NCI-H446 treated with DMSO at 0.1 percent for 48 hours (cell line): ENCODE measurements around the gene WDSUB1.

Experiments used
- DNase-seq: peaks from one replicate; lab custom pipeline; 2025; lab: John Stamatoyannopoulos, UW

WDSUB1 gene

GRCh38 chr2:159285929-159286708, at the start of gene WDSUB1:
Gene WDSUB1 (minus strand): TSS chr2:159286703. CDS start chr2:159283069, 3,634 bp downstream.
- no peak for DNase-seq

GRCh38 chr2:159326569-159327255, 40.2 kb upstream of the WDSUB1 start:
- DNase-seq, result no peak

GRCh38 chr2:159322419-159322818, 35.9 kb upstream of the WDSUB1 start:
- DNase-seq, result no peak

- DNase-seq, result no peak
Observed at GRCh38 chr2:159317392-159318088, 31.0 kb upstream of the WDSUB1 start.

GRCh38 chr2:159307942-159308341, 21.4 kb upstream of the WDSUB1 start:
- DNase-seq, result no peak

GRCh38 chr2:159300586-159300985, 14.1 kb upstream of the WDSUB1 start:
- DNase-seq, result no peak

GRCh38 chr2:159298967-159299366, 12.5 kb upstream of the WDSUB1 start:
- no peak for DNase-seq

- no peak for DNase-seq
Observed at GRCh38 chr2:159297042-159297707, 10.7 kb upstream of the WDSUB1 start.

GRCh38 chr2:159292157-159292556, 5.7 kb upstream of the WDSUB1 start:
- no peak for DNase-seq

GRCh38 chr2:159290289-159290907, 3.9 kb upstream of the WDSUB1 start:
- no peak for DNase-seq

GRCh38 chr2:159287733-159288132, 1.2 kb upstream of the WDSUB1 start:
- DNase-seq, result no peak

GRCh38 chr2:159286709-159287441, 372 bp upstream of the WDSUB1 start:
- peak; percentile 86 for DNase-seq

- no peak for DNase-seq
Observed at GRCh38 chr2:159285433-159285832, 1.1 kb downstream of the WDSUB1 start.

- no peak for DNase-seq
Observed at GRCh38 chr2:159283529-159283928, 3.0 kb downstream of the WDSUB1 start.

- DNase-seq, result no peak
Observed at GRCh38 chr2:159281002-159281401, 5.5 kb downstream of the WDSUB1 start.

- no peak for DNase-seq
Observed at GRCh38 chr2:159279700-159280099, 6.8 kb downstream of the WDSUB1 start.

GRCh38 chr2:159275111-159275510, 11.4 kb downstream of the WDSUB1 start:
- DNase-seq, result no peak

GRCh38 chr2:159272156-159272555, 14.3 kb downstream of the WDSUB1 start:
- no peak for DNase-seq

- no peak for DNase-seq
Observed at GRCh38 chr2:159270744-159271379, 15.6 kb downstream of the WDSUB1 start.

- DNase-seq, result no peak
Observed at GRCh38 chr2:159267921-159268320, 18.6 kb downstream of the WDSUB1 start.

- DNase-seq, result no peak
Observed at GRCh38 chr2:159266554-159266953, 19.9 kb downstream of the WDSUB1 start.
